Tibial artery (tissue), 4 donors: ENCODE measurements around the gene EPN2.
A peak's percentile ranks its signal among the peaks of the same experiment; 100 is the strongest.

ENCODE experiments used
- DNase-seq, 2 donors: peaks; one replicate each; pipeline ENCODE4 v3.0.0-alpha.2; 2019
- H3K27ac ChIP-seq, 2 donors: fragments of 200-600 bp; sonication (generic) in 1 of 2; 1 replicate in 1 of 2; 2 replicates in 1 of 2; pipeline ENCODE4 v1.5.1; 2018 to 2019; ENCODE audit warnings: mild to moderate bottlenecking in 1 of 2
- H3K27me3 ChIP-seq, 2 donors: fragments of 200-600 bp; sonication (generic) in 1 of 2; one replicate each; pipeline versions ENCODE4 v1.5.1 to v1.6.0; 2016 to 2019
- H3K36me3 ChIP-seq, 3 donors: fragments of 200-600 bp; sonication (generic) in 2 of 3; one replicate each; pipeline ENCODE4 v1.5.1; 2016 to 2019; ENCODE audit warnings: mild to moderate bottlenecking in 2 of 3
- H3K4me1 ChIP-seq, 4 donors: fragments of 200-600 bp; sonication (generic) in 2 of 4; 1 replicate in 3 of 4; 2 replicates in 1 of 4; pipeline ENCODE4 v1.5.1; 2016 to 2019
- H3K4me3 ChIP-seq, 2 donors: fragments of 200-600 bp; sonication (generic) in 1 of 2; 1 replicate in 1 of 2; 2 replicates in 1 of 2; pipeline ENCODE4 v1.5.1; 2018 to 2019; ENCODE audit warnings: mild to moderate bottlenecking in 2 of 2
- H3K9me3 ChIP-seq, 3 donors: fragments of 200-600 bp; sonication (generic) in 1 of 3; one replicate each; pipeline ENCODE4 v1.5.1; 2016 to 2019
- intact Hi-C: fragments of 100-400 bp; cut with DNase I; formaldehyde crosslinking; loops from one replicate; pipeline ENCODE4 v1.15.0; 2023; ENCODE audit warnings: low total_unique reads
- TF ChIP-seq, protein P1 (sequence below), 2 experiments: fragments of 200-600 bp in 1 of 2; fragments of 450-650 bp in 1 of 2; IDR thresholded peaks; one replicate each; pipeline ENCODE4 v1.5.1; 2017 to 2019; ENCODE audit warnings: antibody characterized with exemption in 2 of 2, mild to moderate bottlenecking in 1 of 2, moderate library complexity in 1 of 2

The EPN2 gene

DNA sequence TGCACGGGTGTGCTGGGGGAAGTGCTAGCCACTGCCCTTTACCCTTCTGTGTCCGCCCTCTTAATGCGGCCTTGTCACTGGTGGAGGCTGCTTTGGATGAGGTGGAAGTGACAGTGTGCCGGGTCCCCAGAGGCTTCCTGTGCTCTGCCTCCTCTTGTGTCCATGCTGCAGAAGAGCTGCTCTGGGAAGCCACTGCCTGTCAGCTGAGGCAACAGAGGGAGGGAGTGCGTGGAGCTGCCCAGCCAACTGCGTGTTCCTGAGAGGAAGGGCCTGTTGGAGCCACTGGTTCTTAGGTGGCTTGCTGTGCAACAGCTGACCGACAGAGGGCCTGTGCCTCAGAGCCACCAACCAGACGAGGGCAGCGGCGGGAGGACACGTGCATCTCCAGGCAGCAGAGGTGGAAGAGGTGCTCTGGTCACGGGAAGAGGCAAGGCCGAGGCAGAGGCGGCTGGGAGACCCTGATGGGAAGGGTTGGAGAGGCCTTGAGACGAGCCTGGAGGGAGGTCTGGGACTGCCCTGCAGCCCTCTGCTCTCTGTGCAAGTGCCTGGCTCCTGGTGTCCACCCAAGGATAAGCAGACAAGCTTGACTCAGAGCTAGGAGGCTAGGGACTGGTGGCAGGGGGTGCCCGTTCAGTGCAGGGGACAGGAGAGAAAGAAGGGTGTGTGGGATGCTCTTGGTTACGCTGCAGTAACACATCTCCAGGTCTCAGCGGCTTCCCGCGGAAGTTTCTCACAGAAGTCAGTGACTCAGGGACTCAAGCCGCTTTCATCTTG is 100.0 kb downstream of the EPN2 start:
- TF ChIP-seq, protein P1, sequence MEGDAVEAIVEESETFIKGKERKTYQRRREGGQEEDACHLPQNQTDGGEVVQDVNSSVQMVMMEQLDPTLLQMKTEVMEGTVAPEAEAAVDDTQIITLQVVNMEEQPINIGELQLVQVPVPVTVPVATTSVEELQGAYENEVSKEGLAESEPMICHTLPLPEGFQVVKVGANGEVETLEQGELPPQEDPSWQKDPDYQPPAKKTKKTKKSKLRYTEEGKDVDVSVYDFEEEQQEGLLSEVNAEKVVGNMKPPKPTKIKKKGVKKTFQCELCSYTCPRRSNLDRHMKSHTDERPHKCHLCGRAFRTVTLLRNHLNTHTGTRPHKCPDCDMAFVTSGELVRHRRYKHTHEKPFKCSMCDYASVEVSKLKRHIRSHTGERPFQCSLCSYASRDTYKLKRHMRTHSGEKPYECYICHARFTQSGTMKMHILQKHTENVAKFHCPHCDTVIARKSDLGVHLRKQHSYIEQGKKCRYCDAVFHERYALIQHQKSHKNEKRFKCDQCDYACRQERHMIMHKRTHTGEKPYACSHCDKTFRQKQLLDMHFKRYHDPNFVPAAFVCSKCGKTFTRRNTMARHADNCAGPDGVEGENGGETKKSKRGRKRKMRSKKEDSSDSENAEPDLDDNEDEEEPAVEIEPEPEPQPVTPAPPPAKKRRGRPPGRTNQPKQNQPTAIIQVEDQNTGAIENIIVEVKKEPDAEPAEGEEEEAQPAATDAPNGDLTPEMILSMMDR (IDR thresholded peaks at IDR 0.05) = no peak
- Histone ChIP-seq H3K27me3 (no peaks in the 10 kb centered on the region), H3K9me3 (no peaks in the 10 kb centered on the region), H3K4me3 (no peak overlapping the region), H3K4me1 (peaks cover 0 to 16% (median 7%) of the 10 kb centered on the region in 4 donors), H3K36me3 (peaks cover 0 to 34% (median 16%) of the 10 kb centered on the region in 3 donors), H3K27ac (peak overlapping the region in 1 of 2 donors; percentile 32)
- intact Hi-C loops = no loop called here
- DNase-seq = no peak

DNA sequence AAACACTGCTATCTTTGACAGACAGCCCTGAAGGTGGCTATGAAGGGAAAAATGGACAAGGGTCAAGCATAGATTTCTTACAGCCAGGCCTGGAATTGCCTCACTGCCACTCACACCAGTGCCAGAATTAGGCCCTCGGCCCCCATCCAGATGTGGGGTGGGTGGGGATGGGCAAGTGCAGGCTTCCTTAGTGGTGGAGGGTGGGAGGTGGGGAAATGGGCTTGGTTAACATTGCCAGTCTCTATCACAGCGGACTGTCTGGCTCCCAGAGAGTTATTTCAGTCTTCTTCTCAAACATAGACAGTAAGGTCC is 100.5 kb downstream of the EPN2 start:
- TF ChIP-seq, protein P1 (IDR thresholded peaks at IDR 0.05) = no peak
- Histone ChIP-seq H3K4me3 (no peak overlapping the region), H3K9me3 (no peaks in the 10 kb centered on the region), H3K4me1 (peaks cover 0 to 21% (median 9%) of the 10 kb centered on the region in 4 donors), H3K36me3 (peaks cover 0 to 29% (median 16%) of the 10 kb centered on the region in 3 donors), H3K27ac (peak overlapping the region in 1 of 2 donors; percentile 32), H3K27me3 (no peaks in the 10 kb centered on the region)
- no peak for DNase-seq
- intact Hi-C loops = no loop called here

DNA sequence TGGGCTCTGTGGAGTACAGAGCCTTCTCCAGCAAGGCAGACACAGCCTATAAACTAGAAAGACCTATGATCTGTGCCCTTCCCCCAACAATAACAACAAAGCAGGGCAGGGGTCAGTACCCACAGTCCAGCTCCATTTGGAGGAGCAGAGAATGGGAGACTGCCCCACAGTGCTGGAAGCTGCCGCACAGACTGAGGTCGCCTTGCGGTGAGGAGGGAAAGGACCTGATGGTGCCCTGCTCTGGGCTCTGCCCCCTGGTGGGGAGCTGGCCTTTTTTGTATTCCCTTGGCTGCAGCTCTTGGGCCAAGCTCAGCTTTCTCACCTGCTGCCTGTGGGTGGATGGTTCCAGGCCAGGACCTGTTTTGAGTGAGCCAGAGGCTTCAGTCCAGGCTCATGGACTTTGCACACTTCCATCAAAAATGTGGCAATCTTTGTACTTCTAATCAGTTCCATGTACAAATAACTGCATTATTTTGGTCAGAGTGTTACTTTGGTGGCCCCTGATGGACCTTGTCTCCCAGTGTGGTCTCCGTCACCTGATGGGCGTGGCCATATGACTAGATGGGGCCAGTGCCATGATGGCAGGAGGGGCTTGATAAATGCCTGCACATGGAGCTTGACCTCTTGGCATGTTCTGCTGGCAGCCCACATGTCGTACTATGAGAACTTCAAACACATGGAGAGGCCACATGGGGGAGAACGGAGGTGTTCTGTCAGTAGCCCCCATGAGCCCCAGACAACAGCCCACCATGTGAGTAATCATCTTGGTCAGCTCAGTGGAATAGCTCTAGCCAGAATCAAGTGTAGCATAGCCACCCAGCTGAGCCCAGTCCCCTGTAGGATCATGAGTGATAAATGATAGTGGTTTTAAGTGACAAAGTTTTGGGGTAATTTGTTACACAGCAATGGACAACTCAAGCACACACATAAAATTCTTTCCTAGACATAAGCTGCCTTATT is 101.1 kb downstream of the EPN2 start:
- Histone ChIP-seq H3K4me3 (no peak overlapping the region), H3K27me3 (no peaks in the 10 kb centered on the region), H3K36me3 (peaks cover 0 to 23% (median 11%) of the 10 kb centered on the region in 3 donors), H3K4me1 (peaks cover 0 to 24% (median 9%) of the 10 kb centered on the region in 4 donors), H3K9me3 (no peaks in the 10 kb centered on the region), H3K27ac (peak overlapping the region in 1 of 2 donors; percentile 32)
- no peak for DNase-seq
- TF ChIP-seq, protein P1 (IDR thresholded peaks at IDR 0.05) = peak; percentile 46 to 64
- intact Hi-C loops = no loop called here

DNA sequence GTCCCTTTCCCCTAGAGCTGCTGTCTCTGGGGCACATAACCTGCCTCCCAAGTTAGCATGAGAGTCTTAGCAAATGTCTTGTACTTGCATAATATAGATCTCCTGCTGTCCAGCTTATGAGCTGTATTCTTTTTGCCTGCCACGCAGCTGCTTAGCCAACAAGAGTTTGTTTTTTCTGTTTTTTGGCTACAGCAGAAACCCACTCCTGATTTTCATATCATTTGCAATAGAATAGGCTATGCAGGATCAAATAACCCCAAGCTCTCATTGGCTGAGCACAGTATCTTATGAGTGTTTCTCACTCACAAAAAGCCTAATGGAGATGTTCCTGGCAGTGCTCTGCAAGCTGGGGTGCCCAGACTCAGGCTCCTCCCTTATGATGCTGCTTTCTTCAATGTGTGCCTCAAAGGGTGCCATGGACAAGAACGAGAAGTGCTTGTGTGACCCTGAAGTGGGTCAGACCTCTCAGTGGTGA is 102.2 kb downstream of the EPN2 start:
- Histone ChIP-seq H3K27me3 (no peaks in the 10 kb centered on the region), H3K27ac (no peak overlapping the region), H3K36me3 (peaks cover 0 to 12% (median under 1%) of the 10 kb centered on the region in 3 donors), H3K4me3 (no peak overlapping the region), H3K4me1 (peaks cover 0 to 24% (median 10%) of the 10 kb centered on the region in 4 donors), H3K9me3 (no peaks in the 10 kb centered on the region)
- DNase-seq = no peak
- intact Hi-C loops = no loop called here
- TF ChIP-seq, protein P1 (IDR thresholded peaks at IDR 0.05) = no peak

DNA sequence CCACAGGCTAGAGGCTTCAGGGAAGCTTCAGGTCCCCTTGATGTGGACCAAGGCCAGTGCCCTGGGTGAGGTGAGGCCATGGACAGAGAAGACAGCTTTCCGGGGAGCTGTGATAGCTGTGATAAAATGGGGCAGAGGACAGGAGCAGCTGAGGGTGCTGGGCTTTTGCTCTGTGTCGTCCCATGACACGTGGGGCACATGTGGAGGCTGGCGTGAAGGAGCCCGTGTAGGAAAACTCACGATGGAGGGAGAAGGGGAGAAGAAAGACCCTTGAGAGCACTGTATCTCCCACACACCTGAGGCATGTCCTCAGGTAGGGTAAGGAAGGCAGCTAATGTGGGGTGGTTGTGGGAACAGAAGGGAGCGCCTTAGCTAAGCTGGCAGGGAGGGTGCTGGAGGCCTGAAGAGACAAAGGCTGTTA is 104.1 kb downstream of the EPN2 start:
- H3K27ac ChIP-seq = no peak overlapping the region
- peaks cover 0 to 39% (median 22%) of the 10 kb centered on the region in 4 donors for H3K4me1 ChIP-seq
- no peaks in the 10 kb centered on the region for H3K9me3 ChIP-seq
- no peaks in the 10 kb centered on the region for H3K27me3 ChIP-seq
- TF ChIP-seq, protein P1 (IDR thresholded peaks at IDR 0.05) = no peak
- peaks cover 0 to 2% (median 0%) of the 10 kb centered on the region in 3 donors for H3K36me3 ChIP-seq
- no peak overlapping the region for H3K4me3 ChIP-seq
- no peak for DNase-seq
- intact Hi-C loops = no loop called here
